HG02759 (cell line): ENCODE data around the gene MYOF.
"Not testable (repeated sequence)": the region's sequence is repeated elsewhere in the genome, so short reads cannot be mapped to it uniquely, and the experiment has no call there.

Experiments
- ATAC-seq: cut with Tn5 transposase; IDR thresholded peaks from one replicate; pipeline ENCODE4 v1.9.1; 2021; ENCODE audit warnings: mild to moderate bottlenecking, moderate library complexity; ENCODE audit not compliant: unreplicated experiment

The MYOF gene

GRCh38 chr10:93485690-93486089 lies 3.6 kb upstream of the MYOF start:
- ATAC-seq, result no peak

- no peak for ATAC-seq
These were observed 443 bp downstream of the MYOF start for GRCh38 chr10:93481637-93482144.

- ATAC-seq, result no peak
These were observed 3.3 kb downstream of the MYOF start for GRCh38 chr10:93478873-93479272.

DNA sequence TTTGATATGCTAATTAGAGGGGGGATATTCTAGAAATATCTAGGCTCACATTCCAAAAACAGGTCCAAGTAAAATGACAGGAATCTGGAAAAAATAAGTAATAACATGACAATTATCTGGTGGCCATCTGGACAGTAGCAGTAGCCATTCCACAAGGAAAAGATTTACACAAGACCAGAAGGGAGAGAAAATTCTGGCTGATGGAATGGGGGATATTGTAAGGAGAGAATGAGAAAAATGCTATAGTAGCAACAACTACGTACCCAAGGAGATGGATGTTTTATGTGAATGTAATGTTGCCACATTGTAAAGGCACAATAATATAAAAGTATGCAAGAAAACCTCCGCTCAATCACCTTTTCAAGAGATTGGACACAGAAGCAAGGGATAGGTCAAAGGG lies 5.4 kb downstream of the MYOF start:
- no peak for ATAC-seq

- ATAC-seq, result no peak
These were observed 6.3 kb downstream of the MYOF start for GRCh38 chr10:93475871-93476270.

- no peak for ATAC-seq
These were observed 6.9 kb downstream of the MYOF start for GRCh38 chr10:93475227-93475626.

DNA sequence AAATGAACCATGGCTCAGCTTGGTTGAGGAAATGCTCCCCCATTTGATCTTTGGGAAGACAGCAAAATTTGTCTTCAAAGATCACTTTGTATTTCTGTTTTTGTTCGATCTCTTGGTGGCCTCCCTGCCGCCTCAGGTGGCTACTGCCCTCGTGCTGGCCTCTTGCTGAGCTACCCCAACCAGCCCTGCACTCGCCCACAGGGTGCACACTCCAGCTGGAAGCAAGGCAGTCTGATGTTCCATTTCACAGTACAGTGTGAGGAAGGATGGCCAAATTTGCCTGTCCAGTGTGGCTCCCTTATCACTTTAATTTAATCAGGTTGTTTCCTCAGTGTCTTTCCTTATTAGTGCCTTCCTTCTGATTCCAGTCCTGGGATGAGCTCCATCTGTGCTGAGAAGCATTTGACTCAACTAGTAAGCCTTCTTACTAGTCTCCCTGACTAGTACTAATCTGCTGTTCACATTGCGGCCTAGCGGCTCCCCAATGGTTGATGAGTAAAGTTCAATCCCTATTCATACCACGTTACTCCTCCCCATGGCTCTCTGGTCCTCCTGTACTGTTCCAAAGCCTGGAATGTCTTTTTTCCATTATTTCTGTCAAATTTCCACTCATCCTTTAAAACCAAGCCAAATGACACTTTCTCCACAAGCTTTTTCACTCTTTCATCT lies 8.2 kb downstream of the MYOF start:
- ATAC-seq, result no peak

DNA sequence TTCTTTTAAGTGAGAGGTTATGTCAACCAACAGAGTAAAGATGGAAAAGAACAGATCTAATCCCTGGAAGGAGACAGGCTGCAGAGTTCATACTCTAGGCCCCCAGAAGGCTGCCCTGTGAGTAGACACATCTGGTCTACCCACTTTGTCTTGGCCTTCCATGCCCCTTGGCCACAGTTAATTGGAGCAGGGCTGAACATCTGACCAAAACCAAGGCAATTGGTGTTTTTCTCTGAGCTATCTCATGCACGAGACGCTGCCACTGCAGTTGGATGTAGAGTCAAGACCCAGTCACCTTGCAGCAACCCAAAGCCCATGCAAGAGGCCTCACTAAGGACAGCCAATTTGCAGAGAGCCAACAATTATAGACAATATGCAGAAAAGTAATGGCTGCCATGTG lies 9.0 kb downstream of the MYOF start:
- ATAC-seq, result no peak

DNA sequence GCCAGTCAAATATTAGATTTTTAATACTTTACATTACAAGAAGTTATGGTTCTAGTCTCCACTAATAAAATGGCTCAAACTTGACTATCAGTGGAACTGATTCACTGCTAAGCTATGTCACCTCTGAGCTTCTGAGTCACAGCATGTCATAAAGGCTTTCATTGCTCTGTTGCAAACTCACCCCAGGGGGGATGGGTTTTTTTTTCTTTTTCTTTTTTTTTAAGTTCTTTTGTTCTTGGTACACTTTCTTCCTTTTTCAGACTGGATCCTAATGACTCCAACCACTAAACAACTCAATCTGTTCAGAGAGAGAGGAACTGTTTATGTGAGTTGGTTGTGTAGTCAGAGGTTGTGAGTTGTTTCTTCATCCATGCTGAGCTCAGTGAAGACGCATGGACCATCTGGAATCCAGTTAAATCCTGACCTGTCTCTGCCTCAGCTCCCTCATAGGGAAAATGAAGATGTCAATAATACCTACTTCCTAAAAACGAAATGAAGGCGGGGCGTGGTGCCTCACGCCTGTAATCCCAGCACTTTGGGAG lies 11.0 kb downstream of the MYOF start:
- no peak for ATAC-seq

GRCh38 chr10:93469454-93469853 lies 12.7 kb downstream of the MYOF start:
- no peak for ATAC-seq

GRCh38 chr10:93468461-93469213 lies 13.5 kb downstream of the MYOF start:
- ATAC-seq, result no peak

GRCh38 chr10:93467635-93468034 lies 14.5 kb downstream of the MYOF start:
- not testable (repeated sequence) for ATAC-seq

DNA sequence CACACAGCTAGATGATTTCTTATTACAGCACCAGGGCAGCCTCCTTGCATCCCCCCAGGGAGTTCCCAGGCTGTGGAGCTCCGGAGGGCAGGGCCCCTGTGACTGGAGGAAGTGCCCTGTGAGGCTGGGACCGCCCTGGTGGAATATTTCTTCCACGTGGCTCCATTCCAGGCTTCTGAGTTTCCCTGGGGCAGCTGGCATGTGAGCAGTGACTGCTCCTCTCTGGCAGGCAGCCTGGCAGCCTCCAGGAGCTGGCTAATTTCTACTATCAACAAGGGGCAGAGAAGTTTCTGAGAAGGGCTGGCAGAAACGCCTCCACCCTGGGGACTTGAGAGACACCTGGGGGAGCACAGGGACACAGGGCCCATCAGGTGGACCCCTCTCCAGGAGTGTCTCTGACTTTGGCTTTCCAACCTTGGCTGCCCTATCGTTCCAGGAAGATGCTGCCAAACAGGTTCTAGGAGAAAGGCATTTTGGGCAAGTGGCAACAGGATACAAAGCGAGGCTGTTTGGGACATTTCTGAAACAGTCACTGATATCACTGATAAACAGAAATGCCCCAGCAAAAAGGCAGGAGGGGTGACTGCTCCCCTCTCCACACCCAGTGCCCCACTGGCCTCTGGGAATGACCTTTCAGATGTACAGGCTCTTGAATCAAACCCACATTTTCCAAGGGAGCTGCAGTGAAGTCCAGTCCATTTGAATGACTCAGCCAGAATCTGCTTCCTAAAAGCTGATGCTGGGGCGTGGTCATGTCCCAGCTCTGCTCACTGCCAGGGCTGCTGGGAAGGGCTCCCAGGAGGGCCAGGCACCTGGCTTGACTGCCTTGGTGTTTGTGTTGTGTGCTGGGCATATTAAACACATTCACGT lies 16.1 kb downstream of the MYOF start:
- ATAC-seq, result no peak

DNA sequence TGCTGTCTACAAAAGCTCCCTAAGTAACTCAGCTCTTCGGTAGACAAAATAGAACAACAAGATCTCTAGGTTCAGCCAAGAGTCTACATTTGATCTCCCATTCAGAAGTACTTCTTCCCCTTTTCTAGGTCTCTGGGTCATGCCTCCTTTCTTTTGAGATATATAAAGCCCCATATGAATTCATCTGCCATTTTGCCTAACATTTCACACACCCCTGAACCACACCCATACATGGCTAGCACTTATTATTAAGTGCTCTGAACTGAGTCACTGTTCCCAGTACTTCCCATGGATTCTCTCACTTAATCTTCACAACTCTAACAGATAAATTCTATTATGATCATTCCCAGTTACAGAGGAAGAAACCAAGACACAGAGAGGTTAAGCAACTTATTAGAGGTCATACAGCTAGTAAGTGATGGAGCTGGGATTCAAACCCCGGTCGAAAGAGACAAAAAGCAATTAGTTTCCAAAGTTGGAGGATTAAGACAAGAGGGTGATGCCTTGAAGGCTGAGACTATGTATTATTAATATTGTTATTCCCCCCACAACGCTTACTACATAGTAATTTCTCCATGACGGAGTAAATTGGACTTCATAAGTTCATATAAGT lies 17.3 kb downstream of the MYOF start:
- ATAC-seq, result no peak

DNA sequence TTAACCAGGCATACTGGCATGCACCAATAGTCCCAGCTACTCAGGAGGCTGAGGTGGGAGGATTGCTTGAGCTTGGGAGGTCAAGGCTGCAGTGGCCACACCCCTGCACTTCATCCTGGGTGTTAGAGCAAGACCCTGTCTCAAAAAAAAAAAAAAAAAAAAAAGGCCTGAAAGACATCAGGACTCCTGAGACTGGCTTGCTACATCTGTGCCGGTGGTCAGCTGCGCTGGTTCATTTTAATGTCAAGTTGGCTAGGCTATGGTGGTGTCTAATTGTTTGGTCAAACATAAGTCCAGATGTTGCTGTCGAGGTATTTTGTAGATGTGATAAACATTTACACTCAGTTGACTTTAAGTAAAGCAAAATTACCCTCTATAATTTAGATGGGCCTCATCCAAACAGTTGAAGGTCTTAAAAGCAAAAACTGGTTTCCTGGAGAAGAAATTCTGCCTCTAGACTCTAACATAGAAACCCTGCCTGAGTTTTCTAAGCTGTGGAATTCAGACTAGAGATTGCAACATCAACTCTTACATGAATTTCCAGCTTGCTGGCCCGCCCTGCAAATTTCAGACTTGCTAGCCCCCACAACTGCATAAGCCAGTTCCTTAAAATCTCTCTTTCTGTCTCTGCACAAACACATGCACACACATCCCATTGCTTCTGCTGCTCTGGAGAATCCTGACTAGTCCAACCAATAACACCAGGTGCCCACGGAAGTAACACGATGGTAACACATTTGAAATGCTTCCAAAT lies 18.2 kb downstream of the MYOF start:
- ATAC-seq, result no peak

DNA sequence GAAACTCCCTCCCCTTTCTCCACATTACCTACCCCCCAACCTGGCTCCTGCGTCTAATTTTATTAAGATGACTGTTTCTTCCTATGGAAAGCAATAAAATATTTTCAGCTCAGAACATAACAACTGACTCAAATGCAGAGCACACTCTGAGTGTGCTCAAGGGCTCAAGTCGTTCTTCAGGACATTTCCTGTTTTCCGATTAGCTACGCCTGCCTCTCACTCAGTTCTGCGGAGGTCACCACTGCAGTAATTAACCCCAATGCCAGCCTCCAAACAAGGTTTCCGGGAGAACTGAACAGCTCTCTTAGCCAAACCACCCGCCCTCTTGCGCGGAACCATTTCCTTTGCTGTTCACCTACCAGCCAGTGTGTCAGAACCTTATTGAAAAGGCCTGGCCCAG lies 19.3 kb downstream of the MYOF start:
- no peak for ATAC-seq

DNA sequence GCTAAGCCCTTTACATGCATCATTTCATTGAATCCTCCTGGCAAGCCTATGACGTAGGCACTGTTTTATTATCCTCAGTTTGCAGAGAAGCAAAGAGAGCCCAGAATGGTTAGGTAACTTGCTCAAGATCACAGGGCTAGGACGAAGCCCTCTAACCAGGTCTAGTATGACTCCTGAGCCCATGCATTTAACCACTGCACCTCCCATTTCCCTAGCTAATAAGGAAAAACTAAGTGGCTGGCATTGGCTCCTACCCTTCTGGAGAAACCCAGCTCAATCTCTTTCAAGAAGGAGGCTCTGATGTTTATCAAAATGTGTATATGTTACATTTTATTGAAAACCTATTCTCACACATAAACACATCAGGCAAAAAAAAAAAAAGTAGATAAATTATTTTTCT lies 19.8 kb downstream of the MYOF start:
- no peak for ATAC-seq

GRCh38 chr10:93461807-93462178 lies 20.3 kb downstream of the MYOF start:
- ATAC-seq, result no peak

DNA sequence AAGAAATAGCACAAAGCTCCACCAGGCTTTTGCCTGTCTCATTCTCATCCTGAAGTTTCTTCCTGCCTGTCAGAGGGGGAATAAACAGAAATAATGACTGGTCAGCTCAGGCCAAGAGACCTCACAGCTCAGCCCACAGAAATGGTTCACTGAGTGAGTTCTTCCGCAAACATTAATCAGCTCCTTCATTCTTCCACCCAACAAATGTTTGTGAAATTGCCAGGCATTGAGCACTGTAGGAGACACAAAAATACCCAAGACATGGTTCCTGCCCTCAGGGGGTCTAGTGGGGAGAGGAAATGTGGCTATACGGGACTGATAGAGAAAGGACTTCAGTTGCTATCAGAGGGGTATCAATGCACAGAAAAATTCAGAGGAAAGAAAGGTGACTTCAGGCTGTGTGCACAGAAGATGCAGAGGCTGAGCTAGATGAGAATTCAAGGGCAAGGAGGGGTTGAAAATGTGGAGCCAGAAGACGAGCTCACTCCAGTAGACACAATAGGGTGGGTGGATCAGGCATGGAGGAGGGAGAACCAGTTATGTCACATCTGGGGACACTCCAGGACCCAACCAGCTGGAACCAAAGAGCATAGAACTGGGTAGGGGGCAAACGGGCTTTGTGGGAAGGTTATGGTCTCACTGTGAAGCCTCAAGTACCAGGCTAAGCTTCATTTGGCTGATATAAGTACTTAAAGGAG lies 20.9 kb downstream of the MYOF start:
- no peak for ATAC-seq

DNA sequence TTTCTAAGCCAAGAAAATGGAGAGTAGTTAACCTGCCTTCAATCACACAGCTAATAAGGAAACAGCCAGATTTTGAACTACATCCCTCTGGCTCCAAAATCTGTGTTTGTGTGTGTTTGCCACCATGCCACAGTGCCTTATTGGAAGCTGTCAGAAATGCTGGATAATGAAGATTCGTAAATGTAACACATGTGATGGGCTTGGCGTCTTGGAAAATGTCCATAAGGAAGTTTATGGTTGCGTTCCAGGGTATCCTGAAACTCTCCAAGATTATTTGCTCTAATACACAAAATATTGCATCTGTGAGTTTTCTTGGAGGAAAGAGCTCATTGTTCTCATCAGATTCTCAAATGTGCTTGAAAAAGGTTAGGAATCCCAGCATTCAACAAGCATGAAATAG lies 22.7 kb downstream of the MYOF start:
- ATAC-seq, result no peak
